GM12878 (cell line): Measurements from ENCODE around the gene SMYD5.
"Not testable (repeated sequence)": the region's sequence is repeated elsewhere in the genome, so short reads cannot be mapped to it uniquely, and the experiment has no call there.

Experiments
- CHD2 ChIP-seq: IDR thresholded peaks from 2 replicates; pipeline ENCODE4 v1.6.1; 2011; ENCODE audit warnings: low read depth, low read length, improper control_type of control experiment, borderline replicate concordance
- TCF12 ChIP-seq: IDR thresholded peaks from 2 replicates; pipeline ENCODE4 v1.6.1; 2011; ENCODE audit warnings: low read depth, mild to moderate bottlenecking, low read length

DNA sequence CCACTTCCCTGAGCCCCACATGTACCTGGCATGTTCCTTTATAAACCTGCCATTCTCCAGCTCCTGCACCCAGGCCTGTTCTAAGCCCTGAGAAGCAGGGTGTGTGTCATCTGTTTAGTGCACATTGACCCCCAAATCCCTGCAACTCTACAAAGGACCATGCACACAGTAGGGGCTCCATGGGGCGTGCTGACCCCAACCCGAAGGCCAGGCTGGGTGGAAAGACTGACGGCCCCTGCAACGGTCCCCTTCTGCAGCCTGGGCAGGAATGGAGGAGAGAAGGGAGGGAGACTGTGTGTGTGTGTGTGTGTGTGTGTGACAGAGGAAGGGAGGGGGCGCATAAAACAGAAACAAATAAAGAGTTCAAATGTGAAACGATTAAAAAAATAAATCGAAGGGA lies 43.7 kb upstream of the SMYD5 start:
- not testable (repeated sequence) for TF ChIP-seq TCF12, CHD2
